ENCODE measurements around the gene CAST. TPM values are rescaled to one million over a fixed set of nuclear protein-coding genes. Genes with fewer than 3 reads are reported as not detected.

CAST gene
- polyA plus RNA-seq, 2 of the 4 experiments (the other 2 are of a cell fraction), result 163 to 257 TPM

- no peak for FAIRE-seq
- TF ChIP-seq RCOR1 (IDR thresholded peaks at IDR 0.05; ENCODE audit: low read depth, low read length), result no peak
- no peak for TF ChIP-seq ZFP36 (IDR thresholded peaks at IDR 0.05; ENCODE audit: borderline replicate concordance, partially characterized antibody)
- no peak for TF ChIP-seq HOXB13 (CRISPR knock-in tag; IDR thresholded peaks at IDR 0.05; ENCODE audit: low read depth)
- TF ChIP-seq EHF (CRISPR knock-in tag; IDR thresholded peaks at IDR 0.05), result no peak
- TF ChIP-seq CEBPB (IDR thresholded peaks at IDR 0.05), result no peak
- TF ChIP-seq ATOH8 (CRISPR knock-in tag; IDR thresholded peaks at IDR 0.05; ENCODE audit: low read depth), result no peak
- no peak for TF ChIP-seq HOXA7 (CRISPR knock-in tag; IDR thresholded peaks at IDR 0.05)
- peak; percentile 46; the same call in 2 of the 3 replicates for TF ChIP-seq SMC3 (IDR thresholded peaks at IDR 0.05)
- no peak for TF ChIP-seq KDM1A (IDR thresholded peaks at IDR 0.05; ENCODE audit: low read depth)
- TF ChIP-seq SREBF2 (IDR thresholded peaks at IDR 0.05), result no peak
- peak; percentile 62 to 66 for TF ChIP-seq RAD21 (conservative IDR thresholded peaks at IDR 0.05 in 1 of 2, IDR thresholded peaks at IDR 0.05 in 1 of 2)
- no peak for TF ChIP-seq FOXS1 (CRISPR knock-in tag; IDR thresholded peaks at IDR 0.05)
- no peak for TF ChIP-seq NR3C1 (IDR thresholded peaks at IDR 0.05)
- no peak for TF ChIP-seq MYC (IDR thresholded peaks at IDR 0.05; ENCODE audit: borderline replicate concordance, low read length)
- TF ChIP-seq, protein P1, sequence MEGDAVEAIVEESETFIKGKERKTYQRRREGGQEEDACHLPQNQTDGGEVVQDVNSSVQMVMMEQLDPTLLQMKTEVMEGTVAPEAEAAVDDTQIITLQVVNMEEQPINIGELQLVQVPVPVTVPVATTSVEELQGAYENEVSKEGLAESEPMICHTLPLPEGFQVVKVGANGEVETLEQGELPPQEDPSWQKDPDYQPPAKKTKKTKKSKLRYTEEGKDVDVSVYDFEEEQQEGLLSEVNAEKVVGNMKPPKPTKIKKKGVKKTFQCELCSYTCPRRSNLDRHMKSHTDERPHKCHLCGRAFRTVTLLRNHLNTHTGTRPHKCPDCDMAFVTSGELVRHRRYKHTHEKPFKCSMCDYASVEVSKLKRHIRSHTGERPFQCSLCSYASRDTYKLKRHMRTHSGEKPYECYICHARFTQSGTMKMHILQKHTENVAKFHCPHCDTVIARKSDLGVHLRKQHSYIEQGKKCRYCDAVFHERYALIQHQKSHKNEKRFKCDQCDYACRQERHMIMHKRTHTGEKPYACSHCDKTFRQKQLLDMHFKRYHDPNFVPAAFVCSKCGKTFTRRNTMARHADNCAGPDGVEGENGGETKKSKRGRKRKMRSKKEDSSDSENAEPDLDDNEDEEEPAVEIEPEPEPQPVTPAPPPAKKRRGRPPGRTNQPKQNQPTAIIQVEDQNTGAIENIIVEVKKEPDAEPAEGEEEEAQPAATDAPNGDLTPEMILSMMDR (IDR thresholded peaks at IDR 0.05), result peak; percentile 77
These were observed 90.3 kb downstream of the CAST start for GRCh38 chr5:96752341-96753016.

DNA sequence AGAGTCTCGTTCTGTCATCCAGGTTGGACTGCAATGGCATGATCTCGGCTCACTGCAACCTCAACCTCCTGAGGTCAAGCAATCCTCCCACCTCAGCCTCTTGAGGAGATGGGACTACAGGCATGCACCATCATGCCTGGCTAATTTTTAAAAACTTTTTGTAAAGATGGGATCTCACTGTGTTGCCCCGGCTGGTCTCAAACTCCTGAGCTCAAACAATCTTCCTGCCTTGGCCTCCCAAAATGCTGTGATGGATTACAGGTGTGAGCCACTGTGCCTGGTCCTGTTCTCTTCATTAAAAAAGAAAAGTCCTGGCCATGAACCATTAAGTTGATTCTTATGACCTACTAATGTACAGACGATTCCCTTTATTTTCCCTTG is 90.8 kb downstream of the CAST start:
- 93% methylated on average over 4 of the region's 4 CpGs for WGBS (ENCODE audit: missing lambda C conversion rate)
- Histone ChIP-seq H3K4me1 (no peaks in the 10 kb centered on the region), H3K27ac (no peak overlapping the region), H3K4me2 (no peak overlapping the region), H3K4me3 (no peak overlapping the region), H3K9me3 (no peaks in the 10 kb centered on the region)
- ATAC-seq (no peak), FAIRE-seq (no peak), DNase-seq (ENCODE audit: low read depth in 1 of 2, low spot score in 1 of 2) (no peak)
- ChIA-PET POLR2A (interaction anchor here (0.7 to 1.1 kb wide), 5 partner anchors 55 to 390 kb away, joined by 3 to 9 read pairs (median 4); partner anchors contain the start of genes ERAP1, LIX1 and LNPEP), CTCF (interaction anchor here (0.9 to 2.3 kb wide), 17 partner anchors 9 to 414 kb away, joined by 3 to 31 read pairs (median 6); partner anchors contain the start of gene LIX1)
- TF ChIP-seq ZSCAN20 (CRISPR knock-in tag; IDR thresholded peaks at IDR 0.05) (no peak), MYC (IDR thresholded peaks at IDR 0.05; ENCODE audit: borderline replicate concordance, low read length) (no peak), ELK1 (IDR thresholded peaks at IDR 0.05; ENCODE audit: low read depth, low read length) (no peak)

More at GRCh38 chr5:96752341-96753016, 90.3 kb downstream of the CAST start:
- POLR2A ChIA-PET, result interaction anchor here (0.7 to 1.1 kb wide), 5 partner anchors 56 to 390 kb away, joined by 3 to 9 read pairs (median 4); partner anchors contain the start of genes ERAP1, LIX1 and LNPEP
- Histone ChIP-seq H3K4me2 (no peak overlapping the region), H3K4me3 (no peak overlapping the region), H3K9me3 (no peaks in the 10 kb centered on the region), H3K27ac (no peak overlapping the region), H3K4me1 (no peaks in the 10 kb centered on the region)
- CTCF ChIA-PET, result interaction anchor here (0.6 to 2.3 kb wide), 27 partner anchors 9 to 414 kb away, joined by 3 to 31 read pairs (median 5); partner anchors contain the start of gene LIX1
- DNase-seq (ENCODE audit: low read depth in 1 of 2, low spot score in 1 of 2) (peak; percentile 27 to 63), ATAC-seq (peak in 1 of 2 experiments; percentile 60; a peak in 3 of 6 replicates)

DNA sequence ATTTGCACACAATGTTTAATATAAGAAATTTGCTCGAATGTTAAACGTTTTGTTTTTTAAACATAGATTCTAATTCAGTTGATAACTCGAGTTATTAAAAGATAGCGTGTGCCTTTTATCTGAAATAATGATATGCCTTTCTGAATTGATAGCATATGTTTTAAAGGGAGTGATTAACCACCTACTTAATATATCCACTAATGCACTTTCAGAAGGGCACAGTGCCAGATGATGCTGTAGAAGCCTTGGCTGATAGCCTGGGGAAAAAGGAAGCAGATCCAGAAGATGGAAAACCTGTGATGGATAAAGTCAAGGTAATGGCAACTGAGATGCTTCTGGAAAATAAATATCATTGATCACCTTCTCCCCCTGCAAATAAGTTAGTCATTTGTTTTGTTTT is 91.7 kb downstream of the CAST start:
- FAIRE-seq (no peak), ATAC-seq (no peak), DNase-seq (ENCODE audit: low read depth in 1 of 2, low spot score in 1 of 2) (no peak)
- no peaks in the 10 kb centered on the region for H3K9me3 ChIP-seq
- H3K4me2 ChIP-seq, result no peak overlapping the region
- 65% methylated on average over 4 of the region's 4 CpGs for WGBS (ENCODE audit: missing lambda C conversion rate)
- no peaks in the 10 kb centered on the region for H3K4me1 ChIP-seq
- POLR2A ChIA-PET, result no interaction called here
- CTCF ChIA-PET, result interaction anchor here (0.7 to 1.6 kb wide), 3 partner anchors 140 to 410 kb away, joined by 3 to 6 read pairs (median 4); no protein-coding TSS in a partner anchor
- no peak overlapping the region for H3K27ac ChIP-seq
- no peak overlapping the region for H3K4me3 ChIP-seq
- TF ChIP-seq, protein P1 (IDR thresholded peaks at IDR 0.05), result no peak
- no peak for TF ChIP-seq CEBPB (IDR thresholded peaks at IDR 0.05)
- no peak for TF ChIP-seq POLR2A (IDR thresholded peaks at IDR 0.05; ENCODE audit: low read length)
- no peak for TF ChIP-seq MAZ (IDR thresholded peaks at IDR 0.05; ENCODE audit: borderline replicate concordance, low read depth, low read length)
- TF ChIP-seq HOXA7 (CRISPR knock-in tag; IDR thresholded peaks at IDR 0.05), result no peak
- TF ChIP-seq MAFK (IDR thresholded peaks at IDR 0.05; ENCODE audit: partially characterized antibody), result no peak
- no peak for TF ChIP-seq RARB (CRISPR knock-in tag; IDR thresholded peaks at IDR 0.05)
- no peak for TF ChIP-seq MYC (IDR thresholded peaks at IDR 0.05; ENCODE audit: borderline replicate concordance, low read length)
- no peak for TF ChIP-seq HMGXB4 (CRISPR knock-in tag; IDR thresholded peaks at IDR 0.05; ENCODE audit: borderline replicate concordance)
- no peak for TF ChIP-seq FOXS1 (CRISPR knock-in tag; IDR thresholded peaks at IDR 0.05)
- TF ChIP-seq NFE2L2 (conservative IDR thresholded peaks at IDR 0.05; ENCODE audit: low read length), result no peak
- TF ChIP-seq EHF (CRISPR knock-in tag; IDR thresholded peaks at IDR 0.05), result no peak
- TF ChIP-seq CHD4 (IDR thresholded peaks at IDR 0.05; ENCODE audit: borderline replicate concordance), result no peak
